CD14-positive monocyte (primary cell): ENCODE measurements around the gene ZNF284. TPM values are rescaled to one million over a fixed set of nuclear protein-coding genes. Genes with fewer than 3 reads are reported as not detected.

Source experiments
- DNase-seq, 3 donors: peaks; one replicate each; pipeline ENCODE4 v3.0.0-alpha.2; 2011 to 2022
- H2AFZ ChIP-seq: 2 replicates; pipeline ENCODE4 v1.6.0; 2012; ENCODE audit warnings: mild to moderate bottlenecking, low read depth, low read length, inconsistent platforms; ENCODE audit not compliant: insufficient read depth, poor library complexity, severe bottlenecking
- H3K27ac ChIP-seq, 2 donors: 1 replicate in 1 of 2; 2 replicates in 1 of 2; pipeline ENCODE4 v1.5.1; 2012 to 2013; ENCODE audit warnings: low read length in 2 of 2, control low read depth in 1 of 2, inconsistent platforms in 1 of 2, low read depth in 1 of 2, mild to moderate bottlenecking in 1 of 2
- H3K27me3 ChIP-seq, 2 donors: one replicate each; pipeline versions ENCODE4 v1.6.0 to v1.6.1; 2011 to 2013; ENCODE audit warnings: low read length in 2 of 2; ENCODE audit not compliant: control insufficient read depth in 2 of 2, insufficient read depth in 2 of 2
- H3K36me3 ChIP-seq, 2 donors: replicated peaks in 1 of 2; 1 replicate in 1 of 2; 2 replicates in 1 of 2; pipeline versions ENCODE4 v1.5.1 to v1.6.1; 2012 to 2013; ENCODE audit warnings: low read length in 2 of 2, control low read depth in 1 of 2, inconsistent platforms in 1 of 2, mild to moderate bottlenecking in 1 of 2; ENCODE audit not compliant: insufficient read depth in 2 of 2, control insufficient read depth in 1 of 2
- H3K4me1 ChIP-seq, 2 donors: 1 replicate in 1 of 2; 2 replicates in 1 of 2; pipeline versions ENCODE4 v1.5.1 to v1.6.1; 2012 to 2013; ENCODE audit warnings: low read length in 2 of 2, control low read depth in 1 of 2, inconsistent platforms in 1 of 2, mild to moderate bottlenecking in 1 of 2, moderate library complexity in 1 of 2; ENCODE audit not compliant: insufficient read depth in 2 of 2, control insufficient read depth in 1 of 2
- H3K4me2 ChIP-seq: replicated peaks from 2 replicates; pipeline ENCODE3; 2012; ENCODE audit warnings: low read length, moderate library complexity, mild to moderate bottlenecking; ENCODE audit not compliant: poor library complexity, severe bottlenecking; ENCODE audit errors: extremely low read depth
- H3K4me3 ChIP-seq, 3 experiments: fragments of 200-600 bp in 1 of 3; sonication (generic) in 1 of 3; replicated peaks in 1 of 3; 1 replicate in 2 of 3; 2 replicates in 1 of 3; pipeline ENCODE4 v1.5.1; 2011 to 2013; ENCODE audit warnings: low read length in 3 of 3, mild to moderate bottlenecking in 3 of 3, control low read depth in 2 of 3, low read depth in 2 of 3, inconsistent platforms in 1 of 3, moderate library complexity in 1 of 3
- H3K79me2 ChIP-seq: 2 replicates; pipeline ENCODE4 v1.6.0; 2012; ENCODE audit warnings: mild to moderate bottlenecking, control low read depth, inconsistent platforms, low read length, moderate library complexity; ENCODE audit not compliant: insufficient read depth
- H3K9ac ChIP-seq: 2 replicates; pipeline ENCODE4 v1.6.0; 2017; ENCODE audit warnings: low read length, mild to moderate bottlenecking; ENCODE audit not compliant: insufficient read depth, poor library complexity, severe bottlenecking
- H3K9me3 ChIP-seq, 2 donors: replicated peaks in 1 of 2; 1 replicate in 1 of 2; 2 replicates in 1 of 2; pipeline versions ENCODE4 v1.5.1 to v1.6.1; 2012 to 2013; ENCODE audit warnings: low read length in 2 of 2, control low read depth in 1 of 2; ENCODE audit not compliant: control insufficient read depth in 1 of 2, insufficient read depth in 1 of 2
- H4K20me1 ChIP-seq: 2 replicates; pipeline ENCODE4 v1.6.0; 2012; ENCODE audit warnings: mild to moderate bottlenecking, low read length, control low read depth, moderate library complexity; ENCODE audit not compliant: insufficient read depth
- H3K27ac Mint-ChIP-seq, 7 donors: one replicate each; pipeline ENCODE4 v1.8.0; 2020; ENCODE audit warnings: mild to moderate bottlenecking in 7 of 7, mixed read lengths in 7 of 7, moderate library complexity in 6 of 7, inconsistent platforms in 2 of 7
- H3K27me3 Mint-ChIP-seq, 3 donors: one replicate each; pipeline ENCODE4 v1.8.0; 2021 to 2022; ENCODE audit warnings: low read depth in 3 of 3, mild to moderate bottlenecking in 3 of 3, mixed read lengths in 3 of 3, moderate library complexity in 3 of 3, inconsistent platforms in 1 of 3
- H3K36me3 Mint-ChIP-seq, 2 donors: one replicate each; pipeline ENCODE4 v1.8.0; 2020; ENCODE audit warnings: mixed read lengths in 2 of 2, inconsistent platforms in 1 of 2, mild to moderate bottlenecking in 1 of 2
- H3K4me1 Mint-ChIP-seq: one replicate; pipeline ENCODE4 v1.8.0; 2020; ENCODE audit warnings: mild to moderate bottlenecking, mixed read lengths
- H3K4me3 Mint-ChIP-seq, 2 donors: one replicate each; pipeline ENCODE4 v1.8.0; 2020; ENCODE audit warnings: mild to moderate bottlenecking in 2 of 2, mixed read lengths in 2 of 2, moderate library complexity in 1 of 2
- H3K9me3 Mint-ChIP-seq, 7 donors: one replicate each; pipeline ENCODE4 v1.8.0; 2020 to 2022; ENCODE audit warnings: mixed read lengths in 7 of 7, mild to moderate bottlenecking in 6 of 7, moderate library complexity in 6 of 7, inconsistent platforms in 2 of 7
- WGBS: methylation state at CpG from one replicate; pipeline ENCODE4 v1.1.5; 2013; ENCODE audit warnings: missing lambda C conversion rate; ENCODE audit not compliant: insufficient coverage; 5-methylcytosine and 5-hydroxymethylcytosine counted together
- intact Hi-C, 2 donors: fragments of 100-400 bp; cut with micrococcal nuclease; formaldehyde crosslinking; loops; one replicate each; pipeline versions ENCODE4 v1.15.0 to v1.15.1; 2023
- polyA plus RNA-seq, 3 donors: library from polyadenylated mRNA; depleted of rRNA in 1 of 3; unstranded in 2 of 3; stranded (reverse) in 1 of 3; fragments of 300-500 nt in 2 of 3; fragments of >200 nt in 1 of 3; fragmentation: Illumina TruSeq in 2 of 3; gene quantifications; 1 replicate in 2 of 3; 2 replicates in 1 of 3; pipeline ENCODE4 v1.2.3, GENCODE V29; 2012 to 2021
- TF ChIP-seq, protein P1 (sequence below): fragments of 200-600 bp; IDR thresholded peaks from one replicate; pipeline ENCODE4 v1.8.0; 2022; ENCODE audit warnings: antibody characterized with exemption, mild to moderate bottlenecking

Gene ZNF284
- polyA plus RNA-seq, 3 donors, result 0.04 to 1.3 (median 0.13) TPM

DNA sequence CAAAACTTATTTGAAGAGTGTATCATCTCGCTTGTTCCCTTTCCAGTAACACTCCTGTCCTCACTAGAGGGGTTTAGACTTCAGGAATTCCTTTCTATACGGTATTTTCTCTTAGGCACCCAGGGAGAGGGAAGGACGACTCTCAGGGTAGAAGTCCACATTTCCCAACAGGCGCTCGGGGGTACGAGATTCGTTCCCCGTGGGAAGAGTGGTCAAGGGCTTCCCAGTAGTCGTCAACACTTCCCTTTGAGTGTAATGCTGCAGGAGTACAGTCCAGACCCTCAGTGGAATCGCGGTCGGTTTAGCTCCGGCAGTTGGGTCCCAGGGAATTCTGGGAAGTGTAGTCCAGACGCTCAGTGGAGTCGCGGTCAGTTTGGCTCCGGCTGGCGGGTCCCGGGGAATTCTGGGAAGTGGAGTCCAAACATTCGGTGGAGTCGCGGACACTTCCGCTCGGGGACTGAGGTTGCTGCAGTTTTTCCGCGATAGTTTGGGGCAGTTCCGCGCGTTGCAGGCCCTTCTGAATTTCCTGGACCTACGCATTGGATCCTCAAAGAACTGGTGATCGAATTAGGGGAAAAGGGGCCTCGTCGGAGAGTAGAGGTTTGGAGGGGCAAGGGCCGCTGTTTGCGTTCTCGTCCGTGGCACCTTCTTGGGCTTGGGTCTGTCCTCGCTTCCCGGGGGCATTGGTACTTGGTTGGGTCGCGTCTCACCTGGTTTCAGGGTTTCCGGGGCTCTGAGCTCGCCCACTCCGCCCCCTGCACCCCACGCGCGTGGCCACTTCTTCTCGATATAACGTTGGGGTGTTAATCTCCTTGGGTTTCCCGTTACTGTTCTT lies 22.2 kb downstream of the ZNF284 start, which contains the start of gene ZNF224:
ZNF224 (plus strand) TSS at position 431 of the 835 bp plus-strand sequence. CDS start 3,513 bp downstream, outside the sequence.
- Mint-ChIP-seq H3K27me3 (peaks cover 2 to 3% (median 3%) of the 10 kb centered on the region in 3 donors), H3K36me3 (peaks cover 25 to 26% of the 10 kb centered on the region in 2 donors), H3K9me3 (peaks cover 2 to 9% (median 5%) of the 10 kb centered on the region in 7 donors), H3K27ac (peak within 1 kb of the TSS; percentile 73 to 91 (median 81)), H3K4me1 (peaks cover 9% of the 10 kb centered on the region), H3K4me3 (peak within 1 kb of the TSS; percentile 97 to 99)
- peak within 1 kb of the TSS; percentile 40 to 99 (median 85) for H3K4me3 ChIP-seq
- H3K4me2 ChIP-seq, result peak within 1 kb of the TSS; percentile 89
- WGBS, result under 1% methylated on average over 42 of the region's 50 CpGs
- H3K9me3 ChIP-seq, result peaks cover 0 to 3% of the 10 kb centered on the region in 2 donors
- H3K4me1 ChIP-seq, result peaks cover 5 to 13% of the 10 kb centered on the region in 2 donors
- H3K36me3 ChIP-seq, result peaks cover 23 to 28% of the 10 kb centered on the region in 2 donors
- TF ChIP-seq, protein P1, sequence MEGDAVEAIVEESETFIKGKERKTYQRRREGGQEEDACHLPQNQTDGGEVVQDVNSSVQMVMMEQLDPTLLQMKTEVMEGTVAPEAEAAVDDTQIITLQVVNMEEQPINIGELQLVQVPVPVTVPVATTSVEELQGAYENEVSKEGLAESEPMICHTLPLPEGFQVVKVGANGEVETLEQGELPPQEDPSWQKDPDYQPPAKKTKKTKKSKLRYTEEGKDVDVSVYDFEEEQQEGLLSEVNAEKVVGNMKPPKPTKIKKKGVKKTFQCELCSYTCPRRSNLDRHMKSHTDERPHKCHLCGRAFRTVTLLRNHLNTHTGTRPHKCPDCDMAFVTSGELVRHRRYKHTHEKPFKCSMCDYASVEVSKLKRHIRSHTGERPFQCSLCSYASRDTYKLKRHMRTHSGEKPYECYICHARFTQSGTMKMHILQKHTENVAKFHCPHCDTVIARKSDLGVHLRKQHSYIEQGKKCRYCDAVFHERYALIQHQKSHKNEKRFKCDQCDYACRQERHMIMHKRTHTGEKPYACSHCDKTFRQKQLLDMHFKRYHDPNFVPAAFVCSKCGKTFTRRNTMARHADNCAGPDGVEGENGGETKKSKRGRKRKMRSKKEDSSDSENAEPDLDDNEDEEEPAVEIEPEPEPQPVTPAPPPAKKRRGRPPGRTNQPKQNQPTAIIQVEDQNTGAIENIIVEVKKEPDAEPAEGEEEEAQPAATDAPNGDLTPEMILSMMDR, result no peak
- H3K9ac ChIP-seq, result peak within 1 kb of the TSS; percentile 76
- H4K20me1 ChIP-seq, result no peaks in the 10 kb centered on the region
- H3K27ac ChIP-seq, result peak within 1 kb of the TSS; percentile 37 to 81
- intact Hi-C loops, result loop anchor here (1.0 to 10.0 kb wide), 7 partner anchors 19 to 269 kb away; partner anchors contain the start of genes ZNF225 (in 2 of the 2), ZNF230 (in 2 of the 2), ZNF222 (in 1 of the 2) and ZNF283 (in 1 of the 2)
- peak; percentile 78 to 86 (median 82) for DNase-seq
- H3K79me2 ChIP-seq, result peaks cover 26% of the 10 kb centered on the region
- peak within 1 kb of the TSS; percentile 97 for H2AFZ ChIP-seq
- no peaks in the 10 kb centered on the region for H3K27me3 ChIP-seq

DNA sequence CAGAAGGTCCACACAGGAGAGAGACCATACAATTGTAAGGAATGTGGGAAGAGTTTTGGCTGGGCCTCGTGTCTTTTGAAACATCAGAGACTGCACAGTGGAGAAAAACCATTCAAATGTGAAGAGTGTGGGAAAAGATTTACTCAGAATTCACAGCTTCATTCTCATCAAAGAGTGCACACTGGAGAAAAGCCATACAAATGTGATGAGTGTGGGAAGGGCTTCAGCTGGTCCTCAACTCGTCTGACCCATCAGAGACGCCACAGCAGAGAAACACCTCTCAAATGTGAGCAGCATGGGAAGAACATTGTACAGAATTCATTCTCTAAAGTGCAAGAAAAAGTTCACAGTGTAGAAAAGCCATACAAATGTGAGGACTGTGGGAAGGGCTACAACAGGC lies 35.8 kb downstream of the ZNF284 start:
- H3K36me3 Mint-ChIP-seq, result peaks cover 42 to 50% of the 10 kb centered on the region in 2 donors
- TF ChIP-seq, protein P1, result no peak
- H3K4me2 ChIP-seq, result no peak overlapping the region

More for the DNA sequence above, 35.8 kb downstream of the ZNF284 start:
- Mint-ChIP-seq H3K4me1 (peaks cover 9% of the 10 kb centered on the region), H3K27me3 (no peaks in the 10 kb centered on the region), H3K9me3 (peaks cover 59 to 85% (median 76%) of the 10 kb centered on the region in 7 donors), H3K27ac (no peak overlapping the region), H3K4me3 (no peak overlapping the region)
- Histone ChIP-seq H3K9ac (no peak overlapping the region), H3K4me1 (peaks cover 7 to 11% of the 10 kb centered on the region in 2 donors), H3K79me2 (no peaks in the 10 kb centered on the region), H4K20me1 (no peaks in the 10 kb centered on the region), H3K9me3 (peaks cover 49 to 92% of the 10 kb centered on the region in 2 donors), H2AFZ (no peak overlapping the region), H3K4me3 (peak overlapping the region in 1 of 3 experiments; percentile 31), H3K36me3 (peaks cover 31 to 53% of the 10 kb centered on the region in 2 donors), H3K27me3 (no peaks in the 10 kb centered on the region), H3K27ac (no peak overlapping the region)
- intact Hi-C loops, result no loop called here
- DNase-seq, result no peak
- WGBS, result no CpG with 5 or more reads among the region's 3 CpGs
